ENCODE results near the gene MBD5. TPM values are rescaled to one million over a fixed set of nuclear protein-coding genes. Genes with fewer than 3 reads are reported as not detected.

MBD5 gene
- total RNA-seq, 1 donor from 2014 or later: 38.8 TPM

DNA sequence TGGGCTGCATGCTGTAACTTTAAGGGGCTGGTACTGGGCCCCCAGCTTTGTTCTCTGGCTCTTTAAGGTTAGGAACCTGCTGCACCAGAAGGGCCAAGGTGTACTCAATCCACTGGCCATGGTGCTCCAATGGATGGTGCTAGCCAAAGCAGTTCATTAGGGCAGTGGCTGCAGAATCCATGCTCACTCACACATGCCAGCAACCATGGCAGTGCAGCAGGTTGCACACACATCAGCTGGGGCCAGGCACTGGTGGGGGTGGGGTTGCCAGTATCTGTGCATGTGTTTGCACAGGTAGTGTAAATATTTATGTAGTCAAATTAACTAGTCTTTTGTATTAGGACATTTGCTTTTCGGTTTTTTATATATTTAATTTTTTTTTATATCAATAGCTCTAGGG lies 395.4 kb downstream of the MBD5 start:
- H3K4me3 Mint-ChIP-seq: no peak overlapping the region

DNA sequence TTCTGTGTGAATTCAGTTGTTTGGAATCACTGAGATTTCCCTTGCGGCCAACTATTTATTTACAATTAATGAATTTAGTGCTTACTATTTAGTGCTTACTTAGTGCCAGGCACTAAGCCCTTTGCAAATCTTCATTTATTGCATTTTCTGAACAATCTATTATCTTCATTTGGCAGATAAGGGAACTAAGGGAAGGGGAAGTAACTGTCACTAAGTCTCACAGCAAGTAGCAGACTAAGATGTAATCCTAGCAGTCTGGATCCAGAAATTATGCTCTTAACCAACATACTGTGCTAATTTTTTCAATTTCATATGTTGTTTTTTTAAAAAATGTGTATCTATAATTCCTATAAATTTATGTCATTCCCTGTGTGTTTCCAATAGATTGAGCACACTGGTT lies 409.2 kb downstream of the MBD5 start:
- Mint-ChIP-seq H3K4me3 (no peak overlapping the region), H3K4me1 (no peaks in the 10 kb centered on the region), H3K36me3 (peaks cover 3% of the 10 kb centered on the region), H3K27me3 (ENCODE audit: insufficient read depth, low read depth) (no peaks in the 10 kb centered on the region), H3K9me3 (peaks cover 17% of the 10 kb centered on the region), H3K27ac (no peak overlapping the region)
- no peak for DNase-seq (ENCODE audit: low spot score)
- H3F3A ChIP-seq (ENCODE audit: low read depth): no peaks in the 10 kb centered on the region
- H3K27me3 ChIP-seq: no peaks in the 10 kb centered on the region
- H3K79me2 ChIP-seq (ENCODE audit: low read depth): no peaks in the 10 kb centered on the region
- no peaks in the 10 kb centered on the region for H3K36me3 ChIP-seq
- no peaks in the 10 kb centered on the region for H3K4me1 ChIP-seq
- TF ChIP-seq EZH2 (IDR thresholded peaks at IDR 0.05) (no peak), EZH2phosphoT487 (IDR thresholded peaks at IDR 0.05) (no peak)
- TF ChIP-seq, protein P1, sequence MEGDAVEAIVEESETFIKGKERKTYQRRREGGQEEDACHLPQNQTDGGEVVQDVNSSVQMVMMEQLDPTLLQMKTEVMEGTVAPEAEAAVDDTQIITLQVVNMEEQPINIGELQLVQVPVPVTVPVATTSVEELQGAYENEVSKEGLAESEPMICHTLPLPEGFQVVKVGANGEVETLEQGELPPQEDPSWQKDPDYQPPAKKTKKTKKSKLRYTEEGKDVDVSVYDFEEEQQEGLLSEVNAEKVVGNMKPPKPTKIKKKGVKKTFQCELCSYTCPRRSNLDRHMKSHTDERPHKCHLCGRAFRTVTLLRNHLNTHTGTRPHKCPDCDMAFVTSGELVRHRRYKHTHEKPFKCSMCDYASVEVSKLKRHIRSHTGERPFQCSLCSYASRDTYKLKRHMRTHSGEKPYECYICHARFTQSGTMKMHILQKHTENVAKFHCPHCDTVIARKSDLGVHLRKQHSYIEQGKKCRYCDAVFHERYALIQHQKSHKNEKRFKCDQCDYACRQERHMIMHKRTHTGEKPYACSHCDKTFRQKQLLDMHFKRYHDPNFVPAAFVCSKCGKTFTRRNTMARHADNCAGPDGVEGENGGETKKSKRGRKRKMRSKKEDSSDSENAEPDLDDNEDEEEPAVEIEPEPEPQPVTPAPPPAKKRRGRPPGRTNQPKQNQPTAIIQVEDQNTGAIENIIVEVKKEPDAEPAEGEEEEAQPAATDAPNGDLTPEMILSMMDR (IDR thresholded peaks at IDR 0.05): no peak
- H2AFZ ChIP-seq (replicated peaks): no peak overlapping the region
- H3K4me2 ChIP-seq: no peak overlapping the region
- H3K4me3 ChIP-seq: no peak overlapping the region
- no peak overlapping the region for H3K9ac ChIP-seq
- no peak overlapping the region for H3K27ac ChIP-seq
- no peaks in the 10 kb centered on the region for H3K9me3 ChIP-seq (ENCODE audit: low read depth)
- H4K20me1 ChIP-seq (ENCODE audit: low read depth): no peaks in the 10 kb centered on the region

More for the DNA sequence above, 395.4 kb downstream of the MBD5 start:
- Mint-ChIP-seq H3K27ac (no peak overlapping the region), H3K36me3 (peaks cover 6% of the 10 kb centered on the region), H3K27me3 (ENCODE audit: insufficient read depth, low read depth) (no peaks in the 10 kb centered on the region), H3K9me3 (peaks cover 33% of the 10 kb centered on the region), H3K4me1 (no peaks in the 10 kb centered on the region)
- H4K20me1 ChIP-seq (ENCODE audit: low read depth): no peaks in the 10 kb centered on the region
- no peaks in the 10 kb centered on the region for H3K4me1 ChIP-seq
- no peak overlapping the region for H2AFZ ChIP-seq (replicated peaks)
- no peak for TF ChIP-seq EZH2 (IDR thresholded peaks at IDR 0.05)
- TF ChIP-seq, protein P1 (IDR thresholded peaks at IDR 0.05): no peak
- TF ChIP-seq EZH2phosphoT487 (IDR thresholded peaks at IDR 0.05): no peak
- no peak overlapping the region for H3K4me3 ChIP-seq
- H3K27me3 ChIP-seq: no peaks in the 10 kb centered on the region
- no peak overlapping the region for H3K4me2 ChIP-seq
- no peaks in the 10 kb centered on the region for H3K9me3 ChIP-seq (ENCODE audit: low read depth)
- no peaks in the 10 kb centered on the region for H3K79me2 ChIP-seq (ENCODE audit: low read depth)
- H3K27ac ChIP-seq: no peak overlapping the region
- H3K9ac ChIP-seq: no peak overlapping the region
- DNase-seq (ENCODE audit: low spot score): no peak
- H3K36me3 ChIP-seq: peaks cover 6% of the 10 kb centered on the region
- H3F3A ChIP-seq (ENCODE audit: low read depth): no peaks in the 10 kb centered on the region

DNA sequence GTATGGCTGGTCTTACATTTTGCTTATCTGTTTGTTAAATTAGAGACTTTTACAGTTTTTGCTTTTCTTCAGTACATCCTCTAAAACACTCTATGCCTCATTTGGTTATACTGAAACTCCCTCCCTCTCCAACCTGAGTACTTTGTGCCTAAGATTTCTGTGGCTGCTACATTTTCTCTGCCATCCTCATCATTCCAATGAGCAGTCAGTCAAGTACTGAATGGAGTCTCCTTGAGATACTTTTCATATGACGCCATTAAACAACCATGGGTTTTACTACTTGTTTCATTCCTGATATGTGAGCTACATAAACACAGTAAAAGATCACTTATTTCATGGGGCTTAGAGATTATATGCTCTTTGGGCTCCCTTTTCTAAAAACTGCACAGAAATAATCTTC lies 427.0 kb downstream of the MBD5 start:
- Histone ChIP-seq H3F3A (ENCODE audit: low read depth) (no peaks in the 10 kb centered on the region), H3K9ac (no peak overlapping the region), H4K20me1 (ENCODE audit: low read depth) (no peaks in the 10 kb centered on the region), H3K4me3 (no peak overlapping the region), H3K79me2 (ENCODE audit: low read depth) (no peaks in the 10 kb centered on the region), H3K36me3 (no peaks in the 10 kb centered on the region), H2AFZ (replicated peaks) (no peak overlapping the region), H3K4me1 (no peaks in the 10 kb centered on the region), H3K27ac (no peak overlapping the region), H3K9me3 (ENCODE audit: low read depth) (no peaks in the 10 kb centered on the region), H3K4me2 (no peak overlapping the region), H3K27me3 (no peaks in the 10 kb centered on the region)
- Mint-ChIP-seq H3K27me3 (ENCODE audit: insufficient read depth, low read depth) (no peaks in the 10 kb centered on the region), H3K4me3 (no peak overlapping the region), H3K36me3 (no peaks in the 10 kb centered on the region), H3K4me1 (no peaks in the 10 kb centered on the region), H3K27ac (no peak overlapping the region), H3K9me3 (no peaks in the 10 kb centered on the region)
- TF ChIP-seq EZH2phosphoT487 (IDR thresholded peaks at IDR 0.05) (no peak), EZH2 (IDR thresholded peaks at IDR 0.05) (no peak)
- TF ChIP-seq, protein P1 (IDR thresholded peaks at IDR 0.05): no peak
- DNase-seq (ENCODE audit: low spot score): no peak

Measured in neural progenitor cell (in vitro differentiated cells).